ENCODE results near the gene TRIM17.
"Not testable (repeated sequence)": the region's sequence is repeated elsewhere in the genome, so short reads cannot be mapped to it uniquely, and the experiment has no call there.

Gene TRIM17

DNA sequence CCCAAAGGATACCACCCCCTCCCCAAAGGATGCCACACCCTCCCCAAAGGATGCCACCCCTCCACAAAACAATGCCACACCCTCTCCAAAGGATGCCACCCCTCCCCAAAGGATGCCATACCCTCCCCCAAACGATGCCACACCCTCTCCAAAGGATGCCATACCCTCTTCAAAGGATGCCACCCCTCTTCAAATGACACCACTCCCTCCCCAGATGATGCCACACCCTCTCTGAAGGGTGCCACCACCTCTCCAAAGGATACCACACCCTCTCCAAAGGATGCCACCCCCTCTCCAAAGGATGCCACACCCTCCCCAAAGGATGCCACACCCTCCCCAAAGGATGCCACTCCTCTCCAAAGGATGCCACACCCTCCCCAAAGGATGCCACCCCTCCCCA is 21.6 kb upstream of the TRIM17 start:
- Histone ChIP-seq H3K9me3 (ENCODE audit: insufficient read depth, low read depth, low read length) (no peaks in the 10 kb centered on the region), H3K79me2 (ENCODE audit: insufficient read depth, low read length) (no peaks in the 10 kb centered on the region), H3K36me3 (ENCODE audit: insufficient read depth, low read length) (no peaks in the 10 kb centered on the region), H3K4me2 (ENCODE audit: low read depth, low read length, poor library complexity, severe bottlenecking) (no peak overlapping the region), H3K9ac (ENCODE audit: low read depth, low read length, poor library complexity, severe bottlenecking) (no peak overlapping the region), H3K4me1 (ENCODE audit: insufficient read depth, low read length, poor library complexity, severe bottlenecking) (no peaks in the 10 kb centered on the region), H3K9me2 (replicated peaks; ENCODE audit: low read depth, low read length) (no peaks in the 10 kb centered on the region), H3K4me3 (ENCODE audit: low read length, poor library complexity, severe bottlenecking) (no peak overlapping the region), H2AFZ (ENCODE audit: low read length) (no peak overlapping the region), H3K27me3 (ENCODE audit: insufficient read depth, low read length, poor library complexity, severe bottlenecking) (no peaks in the 10 kb centered on the region), H4K20me1 (ENCODE audit: insufficient read depth, low read length, poor library complexity, severe bottlenecking) (no peaks in the 10 kb centered on the region), H3F3A (ENCODE audit: low read depth) (no peaks in the 10 kb centered on the region)
- TF ChIP-seq EZH2phosphoT487 (IDR thresholded peaks at IDR 0.05; ENCODE audit: borderline replicate concordance) = no peak
- TF ChIP-seq, protein P1, sequence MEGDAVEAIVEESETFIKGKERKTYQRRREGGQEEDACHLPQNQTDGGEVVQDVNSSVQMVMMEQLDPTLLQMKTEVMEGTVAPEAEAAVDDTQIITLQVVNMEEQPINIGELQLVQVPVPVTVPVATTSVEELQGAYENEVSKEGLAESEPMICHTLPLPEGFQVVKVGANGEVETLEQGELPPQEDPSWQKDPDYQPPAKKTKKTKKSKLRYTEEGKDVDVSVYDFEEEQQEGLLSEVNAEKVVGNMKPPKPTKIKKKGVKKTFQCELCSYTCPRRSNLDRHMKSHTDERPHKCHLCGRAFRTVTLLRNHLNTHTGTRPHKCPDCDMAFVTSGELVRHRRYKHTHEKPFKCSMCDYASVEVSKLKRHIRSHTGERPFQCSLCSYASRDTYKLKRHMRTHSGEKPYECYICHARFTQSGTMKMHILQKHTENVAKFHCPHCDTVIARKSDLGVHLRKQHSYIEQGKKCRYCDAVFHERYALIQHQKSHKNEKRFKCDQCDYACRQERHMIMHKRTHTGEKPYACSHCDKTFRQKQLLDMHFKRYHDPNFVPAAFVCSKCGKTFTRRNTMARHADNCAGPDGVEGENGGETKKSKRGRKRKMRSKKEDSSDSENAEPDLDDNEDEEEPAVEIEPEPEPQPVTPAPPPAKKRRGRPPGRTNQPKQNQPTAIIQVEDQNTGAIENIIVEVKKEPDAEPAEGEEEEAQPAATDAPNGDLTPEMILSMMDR (conservative IDR thresholded peaks at IDR 0.05; ENCODE audit: low read length) = no peak

DNA sequence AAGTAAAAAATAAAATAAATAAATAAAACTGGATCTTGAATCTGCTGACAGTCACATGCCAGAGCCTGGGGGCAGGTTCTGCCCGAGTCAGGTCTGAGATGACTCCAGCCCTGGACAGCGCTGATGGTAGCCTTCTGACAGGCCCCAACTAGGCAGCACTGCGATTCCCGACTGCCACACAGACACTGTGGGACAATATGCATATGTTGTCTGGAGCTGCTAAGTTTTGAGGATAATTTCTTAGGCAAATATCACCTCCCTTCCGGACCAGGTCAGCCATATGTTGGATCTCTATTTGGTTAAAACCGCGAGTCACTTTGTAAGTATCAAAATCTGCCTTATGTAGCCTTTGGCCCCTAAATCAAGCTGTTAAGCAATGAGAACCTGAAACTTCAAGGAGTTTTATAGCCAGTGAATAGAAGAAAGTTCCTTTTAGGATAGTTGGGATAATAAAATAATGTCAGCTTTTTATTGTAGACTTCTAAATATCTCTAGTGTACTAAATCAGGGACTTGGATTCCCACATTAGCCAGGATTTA is 20.8 kb upstream of the TRIM17 start:
- Histone ChIP-seq H3F3A (ENCODE audit: low read depth) (no peaks in the 10 kb centered on the region), H3K9ac (ENCODE audit: low read depth, low read length, poor library complexity, severe bottlenecking) (no peak overlapping the region), H3K79me2 (ENCODE audit: insufficient read depth, low read length) (no peaks in the 10 kb centered on the region), H4K20me1 (ENCODE audit: insufficient read depth, low read length, poor library complexity, severe bottlenecking) (no peaks in the 10 kb centered on the region), H3K27me3 (ENCODE audit: insufficient read depth, low read length, poor library complexity, severe bottlenecking) (no peaks in the 10 kb centered on the region), H3K4me1 (ENCODE audit: insufficient read depth, low read length, poor library complexity, severe bottlenecking) (no peaks in the 10 kb centered on the region), H2AFZ (ENCODE audit: low read length) (no peak overlapping the region), H3K9me2 (replicated peaks; ENCODE audit: low read depth, low read length) (no peaks in the 10 kb centered on the region), H3K4me3 (ENCODE audit: low read length, poor library complexity, severe bottlenecking) (no peak overlapping the region), H3K9me3 (ENCODE audit: insufficient read depth, low read depth, low read length) (no peaks in the 10 kb centered on the region), H3K4me2 (ENCODE audit: low read depth, low read length, poor library complexity, severe bottlenecking) (no peak overlapping the region), H3K36me3 (ENCODE audit: insufficient read depth, low read length) (no peaks in the 10 kb centered on the region)
- TF ChIP-seq, protein P1 (conservative IDR thresholded peaks at IDR 0.05; ENCODE audit: low read length) = no peak
- no peak for TF ChIP-seq EZH2phosphoT487 (IDR thresholded peaks at IDR 0.05; ENCODE audit: borderline replicate concordance)

DNA sequence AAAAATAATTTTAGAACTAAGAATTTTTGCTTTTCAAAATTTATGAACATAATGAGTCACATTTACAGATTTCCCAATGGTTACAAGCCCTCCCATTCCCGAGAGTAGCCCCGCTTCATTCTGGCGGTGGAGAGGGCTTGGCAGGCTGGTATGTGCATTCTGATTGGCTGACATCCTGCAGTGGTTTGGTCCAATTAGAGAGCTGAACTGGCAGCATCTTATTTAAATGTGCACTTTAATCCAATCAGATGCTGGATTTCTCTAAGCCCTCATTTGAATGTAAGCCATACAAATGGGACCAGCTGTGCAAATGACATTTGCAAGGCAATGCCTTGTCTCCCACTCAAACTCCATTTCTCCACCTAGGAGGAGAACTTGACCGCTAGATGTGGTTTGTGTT is 18.0 kb upstream of the TRIM17 start:
- Histone ChIP-seq H3K9me3 (ENCODE audit: insufficient read depth, low read depth, low read length) (no peaks in the 10 kb centered on the region), H3K36me3 (ENCODE audit: insufficient read depth, low read length) (no peaks in the 10 kb centered on the region)
- TF ChIP-seq EZH2phosphoT487 (IDR thresholded peaks at IDR 0.05; ENCODE audit: borderline replicate concordance) = no peak
- TF ChIP-seq, protein P1 (conservative IDR thresholded peaks at IDR 0.05; ENCODE audit: low read length) = no peak

DNA sequence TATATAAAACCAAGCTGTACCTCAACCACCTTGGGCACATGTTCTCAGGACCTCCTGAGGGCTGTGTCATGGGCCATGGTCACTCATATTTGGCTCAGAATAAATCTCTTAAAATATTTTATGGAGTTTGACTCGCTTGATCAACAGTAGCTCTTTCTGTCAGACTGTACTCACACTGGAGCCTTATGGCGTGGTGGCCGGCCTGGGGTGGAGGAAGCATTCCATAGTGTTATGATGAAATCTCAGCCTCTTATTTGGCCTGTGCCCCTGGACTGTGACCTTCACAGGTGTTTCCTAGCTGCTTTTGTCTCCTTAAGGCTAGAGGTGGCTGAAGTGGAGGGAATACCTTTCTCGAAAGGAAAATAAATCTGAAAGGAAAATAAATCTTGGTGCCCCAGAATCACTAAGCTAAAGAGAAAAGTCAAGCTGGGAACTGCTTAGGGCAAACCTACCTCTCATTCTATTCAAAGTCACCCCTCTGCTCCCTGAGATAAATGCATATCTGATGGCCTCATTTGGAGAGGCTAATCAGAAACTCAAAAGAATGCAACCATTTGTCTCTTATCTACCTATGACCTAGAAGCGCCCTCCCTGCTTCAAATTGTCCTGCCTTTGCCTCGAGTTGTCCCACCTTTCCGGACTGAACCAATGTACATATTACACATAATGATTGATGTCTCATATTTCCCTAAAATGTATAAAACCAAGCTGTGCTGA is 16.8 kb upstream of the TRIM17 start:
- H3K27me3 ChIP-seq (ENCODE audit: insufficient read depth, low read length, poor library complexity, severe bottlenecking); H3K9me2 ChIP-seq (replicated peaks; ENCODE audit: low read depth, low read length); H3K4me2 ChIP-seq (ENCODE audit: low read depth, low read length, poor library complexity, severe bottlenecking); H3K4me1 ChIP-seq (ENCODE audit: insufficient read depth, low read length, poor library complexity, severe bottlenecking); H4K20me1 ChIP-seq (ENCODE audit: insufficient read depth, low read length, poor library complexity, severe bottlenecking); H3K9ac ChIP-seq (ENCODE audit: low read depth, low read length, poor library complexity, severe bottlenecking); H3F3A ChIP-seq (ENCODE audit: low read depth); H3K4me3 ChIP-seq (ENCODE audit: low read length, poor library complexity, severe bottlenecking); H3K36me3 ChIP-seq (ENCODE audit: insufficient read depth, low read length); H3K9me3 ChIP-seq (ENCODE audit: insufficient read depth, low read depth, low read length); H2AFZ ChIP-seq (ENCODE audit: low read length); H3K79me2 ChIP-seq (ENCODE audit: insufficient read depth, low read length): not testable (repeated sequence)

More for the DNA sequence above, 18.0 kb upstream of the TRIM17 start:
- no peak overlapping the region for H2AFZ ChIP-seq (ENCODE audit: low read length)
- H3F3A ChIP-seq (ENCODE audit: low read depth) = no peaks in the 10 kb centered on the region
- H3K79me2 ChIP-seq (ENCODE audit: insufficient read depth, low read length) = no peaks in the 10 kb centered on the region
- no peaks in the 10 kb centered on the region for H3K4me1 ChIP-seq (ENCODE audit: insufficient read depth, low read length, poor library complexity, severe bottlenecking)
- H4K20me1 ChIP-seq (ENCODE audit: insufficient read depth, low read length, poor library complexity, severe bottlenecking) = no peaks in the 10 kb centered on the region
- no peaks in the 10 kb centered on the region for H3K9me2 ChIP-seq (replicated peaks; ENCODE audit: low read depth, low read length)
- no peak overlapping the region for H3K4me3 ChIP-seq (ENCODE audit: low read length, poor library complexity, severe bottlenecking)
- H3K9ac ChIP-seq (ENCODE audit: low read depth, low read length, poor library complexity, severe bottlenecking) = no peak overlapping the region
- no peaks in the 10 kb centered on the region for H3K27me3 ChIP-seq (ENCODE audit: insufficient read depth, low read length, poor library complexity, severe bottlenecking)
- no peak overlapping the region for H3K4me2 ChIP-seq (ENCODE audit: low read depth, low read length, poor library complexity, severe bottlenecking)

Measured in Loucy (cell line).